Osteocyte (in vitro differentiated cells): ENCODE measurements around the gene GOLGA6L10. TPM values are rescaled to one million over a fixed set of nuclear protein-coding genes. Genes with fewer than 3 reads are reported as not detected.

Source experiments
- DNase-seq: peaks from one replicate; pipeline ENCODE4 v3.0.0; 2021; ENCODE audit warnings: mixed read lengths; ENCODE audit not compliant: unreplicated experiment; ENCODE audit errors: extremely low spot score
- H3K27ac Mint-ChIP-seq: one replicate; pipeline ENCODE4 v1.8.0; 2021; ENCODE audit warnings: mild to moderate bottlenecking, mixed read lengths; ENCODE audit not compliant: unreplicated experiment
- H3K27me3 Mint-ChIP-seq: one replicate; pipeline ENCODE4 v1.8.0; 2021; ENCODE audit warnings: mixed read lengths; ENCODE audit not compliant: unreplicated experiment
- H3K36me3 Mint-ChIP-seq: one replicate; pipeline ENCODE4 v1.8.0; 2021; ENCODE audit warnings: mixed read lengths; ENCODE audit not compliant: unreplicated experiment
- H3K4me1 Mint-ChIP-seq: one replicate; pipeline ENCODE4 v1.8.0; 2021; ENCODE audit warnings: mixed read lengths; ENCODE audit not compliant: unreplicated experiment
- H3K4me3 Mint-ChIP-seq: one replicate; pipeline ENCODE4 v1.8.0; 2021; ENCODE audit warnings: mild to moderate bottlenecking, moderate library complexity, mixed read lengths; ENCODE audit not compliant: unreplicated experiment
- H3K9me3 Mint-ChIP-seq: one replicate; pipeline ENCODE4 v1.8.0; 2021; ENCODE audit warnings: mixed read lengths; ENCODE audit not compliant: unreplicated experiment
- total RNA-seq: library from RNA; stranded (reverse); gene quantifications from 2 replicates; pipeline ENCODE4 v1.2.1, GENCODE V29; 2021
- TF ChIP-seq, protein P1 (sequence below): fragments of 200-600 bp; sonication (generic); IDR thresholded peaks from 2 replicates; pipeline ENCODE4 v1.5.0; 2021; ENCODE audit warnings: antibody characterized with exemption, mild to moderate bottlenecking, moderate library complexity

GOLGA6L10 gene
- total RNA-seq, 1 donor from 2014 or later, result 1.6 TPM

DNA sequence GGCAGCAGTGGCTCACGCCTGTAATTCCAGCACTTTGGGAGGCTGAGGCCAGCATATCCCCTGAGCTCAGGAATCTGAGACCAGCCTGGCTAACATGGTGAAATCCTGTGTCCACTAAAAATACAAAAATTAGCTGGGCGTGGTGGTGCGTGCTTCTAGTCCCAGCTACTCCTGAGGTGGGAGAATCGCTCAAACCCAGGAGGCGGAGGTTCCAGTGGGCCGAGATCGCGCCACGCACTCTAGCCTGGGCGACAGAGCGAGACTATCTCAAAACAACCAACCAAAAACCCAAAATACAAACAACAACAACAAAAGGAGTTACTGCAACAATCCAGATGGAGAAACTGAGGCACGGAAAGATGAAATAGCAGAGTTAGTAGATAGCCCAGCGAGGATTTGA lies 51.2 kb downstream of the GOLGA6L10 start:
- no peak overlapping the region for H3K4me3 Mint-ChIP-seq
- no peaks in the 10 kb centered on the region for H3K27me3 Mint-ChIP-seq
- TF ChIP-seq, protein P1, sequence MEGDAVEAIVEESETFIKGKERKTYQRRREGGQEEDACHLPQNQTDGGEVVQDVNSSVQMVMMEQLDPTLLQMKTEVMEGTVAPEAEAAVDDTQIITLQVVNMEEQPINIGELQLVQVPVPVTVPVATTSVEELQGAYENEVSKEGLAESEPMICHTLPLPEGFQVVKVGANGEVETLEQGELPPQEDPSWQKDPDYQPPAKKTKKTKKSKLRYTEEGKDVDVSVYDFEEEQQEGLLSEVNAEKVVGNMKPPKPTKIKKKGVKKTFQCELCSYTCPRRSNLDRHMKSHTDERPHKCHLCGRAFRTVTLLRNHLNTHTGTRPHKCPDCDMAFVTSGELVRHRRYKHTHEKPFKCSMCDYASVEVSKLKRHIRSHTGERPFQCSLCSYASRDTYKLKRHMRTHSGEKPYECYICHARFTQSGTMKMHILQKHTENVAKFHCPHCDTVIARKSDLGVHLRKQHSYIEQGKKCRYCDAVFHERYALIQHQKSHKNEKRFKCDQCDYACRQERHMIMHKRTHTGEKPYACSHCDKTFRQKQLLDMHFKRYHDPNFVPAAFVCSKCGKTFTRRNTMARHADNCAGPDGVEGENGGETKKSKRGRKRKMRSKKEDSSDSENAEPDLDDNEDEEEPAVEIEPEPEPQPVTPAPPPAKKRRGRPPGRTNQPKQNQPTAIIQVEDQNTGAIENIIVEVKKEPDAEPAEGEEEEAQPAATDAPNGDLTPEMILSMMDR, result no peak
- no peaks in the 10 kb centered on the region for H3K9me3 Mint-ChIP-seq
- peaks cover 18% of the 10 kb centered on the region for H3K4me1 Mint-ChIP-seq
- no peaks in the 10 kb centered on the region for H3K36me3 Mint-ChIP-seq
- DNase-seq, result peak; percentile 65
- no peak overlapping the region for H3K27ac Mint-ChIP-seq

DNA sequence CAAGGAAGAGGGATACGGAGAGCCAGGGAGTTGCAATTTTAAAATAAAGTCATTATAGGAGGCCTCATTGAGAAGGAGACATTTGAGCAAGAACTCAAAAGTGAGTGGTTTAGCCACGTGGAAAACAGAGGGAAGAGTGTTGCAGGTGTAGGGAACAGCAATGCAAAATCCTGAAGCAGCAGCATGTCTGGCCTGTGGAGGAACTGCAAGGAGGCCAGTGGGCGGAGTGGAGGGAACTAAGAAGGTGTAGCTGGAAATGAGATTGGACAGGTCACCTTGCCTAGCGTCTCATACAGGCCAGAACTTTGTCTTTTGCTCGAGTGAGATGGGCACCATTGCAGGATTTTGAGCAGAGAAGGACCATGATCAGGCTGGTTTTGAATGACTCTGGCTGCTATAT lies 51.7 kb downstream of the GOLGA6L10 start:
- H3K27ac Mint-ChIP-seq, result no peak overlapping the region
- no peaks in the 10 kb centered on the region for H3K9me3 Mint-ChIP-seq
- H3K27me3 Mint-ChIP-seq, result no peaks in the 10 kb centered on the region
- H3K36me3 Mint-ChIP-seq, result no peaks in the 10 kb centered on the region
- DNase-seq, result peak; percentile 27
- H3K4me3 Mint-ChIP-seq, result no peak overlapping the region
- TF ChIP-seq, protein P1, result no peak
- peaks cover 18% of the 10 kb centered on the region for H3K4me1 Mint-ChIP-seq

DNA sequence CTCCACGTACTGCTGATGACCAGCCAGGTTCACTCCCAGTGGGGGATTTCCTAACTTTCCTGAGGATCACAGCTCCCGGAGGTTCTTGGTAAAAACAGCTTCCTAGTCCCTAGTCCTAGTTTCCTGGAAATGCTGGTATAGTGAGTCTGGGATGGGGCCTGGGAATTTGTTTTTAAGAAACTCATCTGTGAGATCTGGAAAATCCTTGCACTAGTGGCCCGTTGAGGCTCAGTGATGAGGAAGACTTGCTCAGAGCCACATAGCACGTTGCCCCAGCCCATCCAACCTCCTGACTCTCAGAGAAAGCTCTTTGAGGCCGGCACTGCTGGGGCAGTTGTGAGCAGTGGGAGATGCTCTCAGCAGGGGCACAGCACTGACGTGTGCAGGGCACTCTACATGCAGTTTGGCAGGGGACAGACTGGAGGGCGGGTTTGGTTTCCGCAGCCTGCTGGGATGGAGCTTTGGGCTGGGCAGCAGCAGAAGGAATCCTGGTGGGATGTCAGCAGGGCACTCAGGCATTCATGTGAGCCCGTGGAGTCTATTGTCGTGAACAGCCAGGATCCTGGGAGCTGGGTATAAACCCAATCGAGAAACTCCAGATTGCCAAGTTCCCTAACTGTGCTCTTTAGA lies 55.1 kb downstream of the GOLGA6L10 start:
- Mint-ChIP-seq H3K4me1 (peaks cover 8% of the 10 kb centered on the region), H3K9me3 (peaks cover 6% of the 10 kb centered on the region), H3K27ac (no peak overlapping the region), H3K4me3 (no peak overlapping the region), H3K36me3 (no peaks in the 10 kb centered on the region), H3K27me3 (peaks cover 14% of the 10 kb centered on the region)
- TF ChIP-seq, protein P1, result no peak
- peak; percentile 71 for DNase-seq

DNA sequence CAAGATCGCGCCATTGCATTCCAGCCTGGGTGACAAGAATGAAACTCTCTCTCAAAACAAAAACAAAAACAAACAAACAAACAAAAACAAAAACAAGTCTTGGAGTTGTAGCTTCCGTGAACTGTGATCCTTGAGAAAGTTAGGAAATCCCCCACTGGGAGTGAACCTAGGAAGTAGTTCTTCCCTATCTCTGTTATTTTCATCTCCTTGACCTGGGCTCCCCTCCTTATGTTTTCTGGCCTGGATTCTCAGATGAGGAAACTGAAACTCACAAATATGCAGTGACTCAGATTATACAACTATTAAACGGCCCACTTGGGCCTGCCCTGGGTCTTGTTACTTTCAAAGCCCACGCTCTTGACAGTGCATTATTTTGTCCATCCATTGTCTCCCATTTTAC lies 57.0 kb downstream of the GOLGA6L10 start:
- peaks cover 8% of the 10 kb centered on the region for H3K4me1 Mint-ChIP-seq
- no peaks in the 10 kb centered on the region for H3K36me3 Mint-ChIP-seq
- H3K27me3 Mint-ChIP-seq, result peaks cover 21% of the 10 kb centered on the region
- no peak for DNase-seq
- no peak overlapping the region for H3K27ac Mint-ChIP-seq
- TF ChIP-seq, protein P1, result no peak
- no peak overlapping the region for H3K4me3 Mint-ChIP-seq
- H3K9me3 Mint-ChIP-seq, result peaks cover 14% of the 10 kb centered on the region

Other genes with a start within 250 kb of the GOLGA6L10 start
- 15.8 and 17.9 TPM in 2 replicates for gene EFL1, start 86.7 kb downstream of the GOLGA6L10 start, total RNA-seq
- 1.4 and 2.0 TPM in 2 replicates for gene SAXO2, start 86.7 kb downstream of the GOLGA6L10 start, total RNA-seq
- gene GOLGA6L9, start 80.3 kb upstream of the GOLGA6L10 start, total RNA-seq, result 2.6 and 2.8 TPM in 2 replicates
- 1,272 and 1,309 TPM in 2 replicates for gene RPS17, start 191.0 kb upstream of the GOLGA6L10 start, total RNA-seq